Neural cell (in vitro differentiated cells): Measurements from ENCODE around the gene CLPX. TPM values are rescaled to one million over a fixed set of nuclear protein-coding genes. Genes with fewer than 3 reads are reported as not detected.

Source experiments
- H2AFZ ChIP-seq: fragments of 200-600, 300-800 bp; sonication (generic), shearing (Covaris generic); 2 replicates; pipeline ENCODE4 v1.6.0; 2014; ENCODE audit warnings: low read depth, mild to moderate bottlenecking, antibody characterized with exemption, low read length, moderate library complexity
- H3F3A ChIP-seq: fragments of 200-600 bp; shearing (Covaris generic); 2 replicates; pipeline ENCODE4 v1.6.1; 2016; ENCODE audit warnings: mild to moderate bottlenecking, moderate library complexity, mixed read lengths, antibody characterized with exemption, low read length; ENCODE audit not compliant: insufficient read depth, poor library complexity, severe bottlenecking
- H3K27ac ChIP-seq: fragments of 200-600, 300-800 bp; sonication (generic), shearing (Covaris generic); 2 replicates; pipeline ENCODE4 v1.5.1; 2014; ENCODE audit warnings: mild to moderate bottlenecking, low read length, moderate library complexity
- H3K27me3 ChIP-seq: fragments of 300-800, 200-600 bp; sonication (generic), shearing (Covaris generic); 2 replicates; pipeline ENCODE4 v1.6.0; 2014; ENCODE audit warnings: mild to moderate bottlenecking, low read depth, low read length, moderate library complexity; ENCODE audit not compliant: insufficient read depth
- H3K36me3 ChIP-seq: fragments of 300-800, 200-600 bp; sonication (generic), shearing (Covaris generic); 2 replicates; pipeline ENCODE4 v1.5.1; 2014; ENCODE audit warnings: mild to moderate bottlenecking, antibody characterized with exemption, low read length, moderate library complexity; ENCODE audit not compliant: insufficient read depth
- H3K4me2 ChIP-seq: fragments of 300-800, 200-600 bp; sonication (generic), shearing (Covaris generic); 2 replicates; pipeline ENCODE4 v1.6.0; 2014; ENCODE audit warnings: mild to moderate bottlenecking, low read length
- H3K4me3 ChIP-seq: fragments of 300-800, 200-600 bp; sonication (generic), shearing (Covaris generic); 2 replicates; pipeline ENCODE4 v1.5.1; 2014; ENCODE audit warnings: mild to moderate bottlenecking, low read length, moderate library complexity
- H3K79me2 ChIP-seq: fragments of 200-600 bp; shearing (Covaris generic); replicated peaks from 2 replicates; pipeline ENCODE4 v1.6.0; 2014; ENCODE audit warnings: mild to moderate bottlenecking, low read length, moderate library complexity; ENCODE audit not compliant: insufficient read depth
- H3K9ac ChIP-seq: fragments of 300-800, 200-600 bp; sonication (generic), shearing (Covaris generic); 2 replicates; pipeline ENCODE4 v1.6.1; 2016; ENCODE audit warnings: mild to moderate bottlenecking, low read length, mixed read lengths
- H3K9me2 ChIP-seq: fragments of 200-600 bp; shearing (Covaris generic); 2 replicates; pipeline ENCODE4 v1.6.1; 2016; ENCODE audit warnings: mild to moderate bottlenecking, low read length, mixed read lengths; ENCODE audit not compliant: insufficient read depth
- H3K9me3 ChIP-seq: fragments of 200-600, 300-800 bp; sonication (generic), shearing (Covaris generic); 2 replicates; pipeline ENCODE4 v1.6.1; 2016; ENCODE audit warnings: mild to moderate bottlenecking, mixed run types, low read length, moderate library complexity, mixed read lengths
- H4K20me1 ChIP-seq: fragments of 200-600 bp; shearing (Covaris generic); 2 replicates; pipeline ENCODE4 v1.6.1; 2016; ENCODE audit warnings: mild to moderate bottlenecking, mixed run types; ENCODE audit not compliant: insufficient read depth
- EP300 ChIP-seq: fragments of 450-650 bp; conservative IDR thresholded peaks from 2 replicates; pipeline ENCODE4 v1.6.1; 2014; ENCODE audit warnings: antibody characterized with exemption, mild to moderate bottlenecking, moderate library complexity; ENCODE audit not compliant: poor library complexity, severe bottlenecking
- EZH2 ChIP-seq: fragments of 200-600, 300-800 bp; shearing (Covaris generic), sonication (generic); IDR thresholded peaks from 2 replicates; pipeline ENCODE4 v1.6.1; 2014; ENCODE audit warnings: antibody characterized with exemption, low read length, borderline replicate concordance, mild to moderate bottlenecking; ENCODE audit not compliant: insufficient read depth, poor library complexity, severe bottlenecking
- MXI1 ChIP-seq: fragments of 450-650 bp; conservative IDR thresholded peaks from 2 replicates; pipeline ENCODE4 v1.6.1; 2014; ENCODE audit warnings: antibody characterized with exemption, mild to moderate bottlenecking; ENCODE audit not compliant: poor library complexity, severe bottlenecking
- POLR2AphosphoS5 ChIP-seq: IDR thresholded peaks from 2 replicates; pipeline ENCODE4 v1.6.1; 2012
- RAD21 ChIP-seq: fragments of 450-650 bp; conservative IDR thresholded peaks from 2 replicates; pipeline ENCODE4 v1.6.1; 2014; ENCODE audit warnings: antibody characterized with exemption, mild to moderate bottlenecking, moderate library complexity
- SMC3 ChIP-seq: fragments of 450-650 bp; conservative IDR thresholded peaks from 2 replicates; pipeline ENCODE4 v1.6.1; 2014; ENCODE audit warnings: antibody characterized with exemption, mild to moderate bottlenecking, moderate library complexity; ENCODE audit not compliant: poor library complexity
- TAF1 ChIP-seq: IDR thresholded peaks from 2 replicates; pipeline ENCODE4 v1.6.1; 2012; ENCODE audit warnings: low read depth
- polyA plus RNA-seq: library from polyadenylated mRNA; depleted of rRNA; stranded (reverse); fragments of >200 nt; gene quantifications from 2 replicates; pipeline ENCODE4 v1.2.3, GENCODE V29; 2014
- TF ChIP-seq, protein P1 (sequence below): fragments of 450-650 bp; IDR thresholded peaks from 2 replicates; pipeline ENCODE4 v1.5.1; 2014; ENCODE audit warnings: antibody characterized with exemption, mild to moderate bottlenecking, moderate library complexity; ENCODE audit not compliant: poor library complexity, severe bottlenecking
- TF ChIP-seq, protein P2 (sequence below): IDR thresholded peaks from 2 replicates; pipeline ENCODE4 v1.6.1; 2012; ENCODE audit warnings: borderline replicate concordance

Gene CLPX
- polyA plus RNA-seq, 1 donor from 2014 or later, result 44.9 TPM

DNA sequence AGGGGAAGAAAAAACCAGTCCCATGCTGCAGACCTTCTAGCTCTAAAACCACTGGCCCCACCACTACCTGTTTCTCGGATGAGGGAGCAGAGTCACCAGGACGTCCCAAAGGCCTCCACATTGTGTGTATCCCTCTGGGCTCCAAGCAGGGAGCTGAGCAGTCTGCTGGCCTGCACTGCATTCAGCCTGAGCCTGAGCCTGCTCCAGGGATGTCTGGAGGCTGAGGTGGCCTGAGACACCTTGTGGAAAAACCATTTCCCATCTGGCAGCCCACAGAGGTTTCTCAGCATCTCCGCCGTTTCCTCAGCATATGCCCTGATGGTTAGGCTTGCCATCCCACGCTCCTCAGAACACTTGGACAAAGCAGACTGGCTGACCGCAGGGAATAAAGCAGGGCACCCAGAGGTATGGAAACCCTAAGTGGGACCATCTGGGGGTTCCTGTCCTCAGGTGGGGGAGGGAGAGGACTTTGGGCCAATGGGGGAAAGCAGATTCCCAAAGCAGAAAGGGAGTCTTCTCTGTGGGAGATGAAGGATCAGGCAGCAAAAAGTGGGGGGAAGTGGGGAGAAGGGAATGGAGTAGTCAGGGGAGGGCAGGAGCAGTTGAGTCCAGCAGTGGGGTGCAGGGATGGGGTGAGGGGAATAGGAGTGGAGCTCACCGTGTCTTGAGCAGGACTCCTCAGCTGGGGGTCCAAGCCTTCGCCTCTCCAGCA lies 25.8 kb upstream of the CLPX start, which contains the start of gene CILP:
Gene CILP, minus strand, starts transcription at position 704 of the 712 bp plus-strand sequence. CDS start 1,718 bp downstream, outside the sequence.
- Histone ChIP-seq H3K4me3 (no peak within 1 kb of the TSS), H3F3A (no peaks in the 10 kb centered on the region), H3K4me2 (no peak within 1 kb of the TSS), H3K27me3 (no peaks in the 10 kb centered on the region), H4K20me1 (no peaks in the 10 kb centered on the region), H3K79me2 (no peaks in the 10 kb centered on the region), H3K9ac (no peak within 1 kb of the TSS), H2AFZ (no peak within 1 kb of the TSS), H3K36me3 (no peaks in the 10 kb centered on the region), H3K9me2 (no peaks in the 10 kb centered on the region), H3K9me3 (no peaks in the 10 kb centered on the region), H3K27ac (no peak within 1 kb of the TSS)
- TF ChIP-seq RAD21 (no peak), EP300 (no peak), EZH2 (no peak), TAF1 (no peak), POLR2AphosphoS5 (no peak)
- TF ChIP-seq, protein P1, sequence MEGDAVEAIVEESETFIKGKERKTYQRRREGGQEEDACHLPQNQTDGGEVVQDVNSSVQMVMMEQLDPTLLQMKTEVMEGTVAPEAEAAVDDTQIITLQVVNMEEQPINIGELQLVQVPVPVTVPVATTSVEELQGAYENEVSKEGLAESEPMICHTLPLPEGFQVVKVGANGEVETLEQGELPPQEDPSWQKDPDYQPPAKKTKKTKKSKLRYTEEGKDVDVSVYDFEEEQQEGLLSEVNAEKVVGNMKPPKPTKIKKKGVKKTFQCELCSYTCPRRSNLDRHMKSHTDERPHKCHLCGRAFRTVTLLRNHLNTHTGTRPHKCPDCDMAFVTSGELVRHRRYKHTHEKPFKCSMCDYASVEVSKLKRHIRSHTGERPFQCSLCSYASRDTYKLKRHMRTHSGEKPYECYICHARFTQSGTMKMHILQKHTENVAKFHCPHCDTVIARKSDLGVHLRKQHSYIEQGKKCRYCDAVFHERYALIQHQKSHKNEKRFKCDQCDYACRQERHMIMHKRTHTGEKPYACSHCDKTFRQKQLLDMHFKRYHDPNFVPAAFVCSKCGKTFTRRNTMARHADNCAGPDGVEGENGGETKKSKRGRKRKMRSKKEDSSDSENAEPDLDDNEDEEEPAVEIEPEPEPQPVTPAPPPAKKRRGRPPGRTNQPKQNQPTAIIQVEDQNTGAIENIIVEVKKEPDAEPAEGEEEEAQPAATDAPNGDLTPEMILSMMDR, result no peak
- TF ChIP-seq, protein P2, sequence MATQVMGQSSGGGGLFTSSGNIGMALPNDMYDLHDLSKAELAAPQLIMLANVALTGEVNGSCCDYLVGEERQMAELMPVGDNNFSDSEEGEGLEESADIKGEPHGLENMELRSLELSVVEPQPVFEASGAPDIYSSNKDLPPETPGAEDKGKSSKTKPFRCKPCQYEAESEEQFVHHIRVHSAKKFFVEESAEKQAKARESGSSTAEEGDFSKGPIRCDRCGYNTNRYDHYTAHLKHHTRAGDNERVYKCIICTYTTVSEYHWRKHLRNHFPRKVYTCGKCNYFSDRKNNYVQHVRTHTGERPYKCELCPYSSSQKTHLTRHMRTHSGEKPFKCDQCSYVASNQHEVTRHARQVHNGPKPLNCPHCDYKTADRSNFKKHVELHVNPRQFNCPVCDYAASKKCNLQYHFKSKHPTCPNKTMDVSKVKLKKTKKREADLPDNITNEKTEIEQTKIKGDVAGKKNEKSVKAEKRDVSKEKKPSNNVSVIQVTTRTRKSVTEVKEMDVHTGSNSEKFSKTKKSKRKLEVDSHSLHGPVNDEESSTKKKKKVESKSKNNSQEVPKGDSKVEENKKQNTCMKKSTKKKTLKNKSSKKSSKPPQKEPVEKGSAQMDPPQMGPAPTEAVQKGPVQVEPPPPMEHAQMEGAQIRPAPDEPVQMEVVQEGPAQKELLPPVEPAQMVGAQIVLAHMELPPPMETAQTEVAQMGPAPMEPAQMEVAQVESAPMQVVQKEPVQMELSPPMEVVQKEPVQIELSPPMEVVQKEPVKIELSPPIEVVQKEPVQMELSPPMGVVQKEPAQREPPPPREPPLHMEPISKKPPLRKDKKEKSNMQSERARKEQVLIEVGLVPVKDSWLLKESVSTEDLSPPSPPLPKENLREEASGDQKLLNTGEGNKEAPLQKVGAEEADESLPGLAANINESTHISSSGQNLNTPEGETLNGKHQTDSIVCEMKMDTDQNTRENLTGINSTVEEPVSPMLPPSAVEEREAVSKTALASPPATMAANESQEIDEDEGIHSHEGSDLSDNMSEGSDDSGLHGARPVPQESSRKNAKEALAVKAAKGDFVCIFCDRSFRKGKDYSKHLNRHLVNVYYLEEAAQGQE, result no peak

DNA sequence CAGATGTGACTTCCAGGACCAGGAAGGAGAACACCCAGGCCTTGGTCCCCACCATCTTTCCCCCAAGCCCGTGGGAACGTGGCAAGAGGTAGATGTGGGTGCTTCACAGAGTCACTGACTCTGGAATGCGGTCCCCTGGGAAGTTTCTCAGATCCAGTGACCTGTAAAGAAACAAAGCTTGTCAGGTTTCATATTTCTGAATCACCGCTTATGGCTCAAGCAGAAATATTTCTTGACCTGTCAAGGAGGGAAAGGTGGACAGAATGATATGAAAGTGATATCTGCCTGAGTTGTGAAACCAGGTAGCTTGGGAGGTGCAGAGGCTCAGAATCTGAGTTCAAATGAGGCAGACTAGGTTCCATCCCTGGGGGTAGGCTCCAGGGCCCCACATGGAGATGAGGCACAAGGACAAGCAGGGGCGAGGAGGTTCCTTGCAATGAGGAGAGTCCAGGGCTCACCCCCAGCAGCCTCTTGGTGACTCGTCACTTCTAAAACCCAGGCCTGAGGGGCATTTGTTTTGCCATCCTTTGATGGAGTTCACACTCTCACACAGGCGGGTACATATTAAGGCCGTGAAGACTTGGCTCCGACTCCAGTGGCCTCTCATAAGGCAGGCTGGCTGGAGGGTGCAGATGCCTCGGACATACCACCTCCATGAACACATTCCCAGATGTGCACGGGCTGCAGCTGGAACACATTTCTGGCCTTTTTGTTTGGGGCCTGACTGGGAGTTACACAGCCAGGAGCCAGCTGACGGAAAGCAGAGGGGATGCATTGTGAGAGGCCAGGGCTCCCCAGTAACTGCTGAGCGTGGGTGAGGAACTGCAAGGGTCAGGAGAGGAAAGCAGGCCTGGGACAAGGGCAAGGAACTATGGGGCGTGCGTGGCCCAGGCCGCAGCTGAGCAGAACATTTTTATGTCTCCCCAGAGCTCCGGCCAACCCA lies 24.8 kb upstream of the CLPX start:
- no peaks in the 10 kb centered on the region for H3K9me3 ChIP-seq
- H3K4me2 ChIP-seq, result no peak overlapping the region
- H3F3A ChIP-seq, result no peaks in the 10 kb centered on the region
- TF ChIP-seq EZH2 (no peak), TAF1 (no peak), SMC3 (no peak), MXI1 (no peak), EP300 (no peak), RAD21 (no peak), POLR2AphosphoS5 (no peak)
- TF ChIP-seq, protein P2, result no peak
- TF ChIP-seq, protein P1, result no peak
- H3K27me3 ChIP-seq, result no peaks in the 10 kb centered on the region
- H3K27ac ChIP-seq, result no peak overlapping the region
- H3K79me2 ChIP-seq, result no peaks in the 10 kb centered on the region
- H3K4me3 ChIP-seq, result no peak overlapping the region
- H3K9ac ChIP-seq, result no peak overlapping the region
- H2AFZ ChIP-seq, result no peak overlapping the region
- no peaks in the 10 kb centered on the region for H4K20me1 ChIP-seq
- no peaks in the 10 kb centered on the region for H3K36me3 ChIP-seq
- H3K9me2 ChIP-seq, result no peaks in the 10 kb centered on the region
